ENCODE measurements around the gene HOXB13. TPM values are rescaled to one million over a fixed set of nuclear protein-coding genes. Genes with fewer than 3 reads are reported as not detected.

Gene HOXB13
- total and polyA plus RNA-seq, 2 experiments from 2014 or later = not detected

- no peak for TF ChIP-seq REST (IDR thresholded peaks at IDR 0.05; ENCODE audit: unreplicated experiment)
- no peak for TF ChIP-seq STAT1 (IDR thresholded peaks at IDR 0.05; ENCODE audit: unreplicated experiment)
Observed at GRCh38 chr17:48715496-48716399, 12.8 kb downstream of the HOXB13 start (continued).

- Histone ChIP-seq H2AFZ (no peak overlapping the region), H3F3A (replicated peaks; ENCODE audit: low read depth) (no peaks in the 10 kb centered on the region), H3K36me3 (ENCODE audit: insufficient read depth) (no peaks in the 10 kb centered on the region), H3K4me1 (ENCODE audit: insufficient read depth) (no peaks in the 10 kb centered on the region), H3K9me2 (ENCODE audit: insufficient read depth) (no peaks in the 10 kb centered on the region), H4K20me1 (replicated peaks; ENCODE audit: insufficient read depth) (no peaks in the 10 kb centered on the region; the same call in none of the 2 replicates), H3K79me2 (replicated peaks; ENCODE audit: insufficient read depth) (no peaks in the 10 kb centered on the region), H3K4me3 (no peak overlapping the region), H3K27me3 (ENCODE audit: insufficient read depth) (peaks cover 72% of the 10 kb centered on the region), H3K27ac (ENCODE audit: low read depth) (no peak overlapping the region), H3K4me2 (no peak overlapping the region)
- Mint-ChIP-seq H3K36me3 (ENCODE audit: low read depth) (no peaks in the 10 kb centered on the region), H3K4me3 (no peak overlapping the region), H3K9me3 (no peaks in the 10 kb centered on the region), H3K27me3 (ENCODE audit: insufficient read depth, low read depth, poor library complexity) (peaks cover 33% of the 10 kb centered on the region), H3K4me1 (peaks cover 7% of the 10 kb centered on the region; the same call in 2 of the 3 replicates), H3K27ac (no peak overlapping the region)
- ATAC-seq (no peak), DNase-seq (ENCODE audit: low spot score) (no peak)
- TF ChIP-seq POLR2AphosphoS5 (IDR thresholded peaks at IDR 0.05; ENCODE audit: low read depth) = no peak
- no peak for TF ChIP-seq CTCF (conservative IDR thresholded peaks at IDR 0.05; ENCODE audit: low read depth in 2 of 2)
- TF ChIP-seq ZNF331 (CRISPR knock-in tag; IDR thresholded peaks at IDR 0.05; ENCODE audit: low read depth) = no peak
- TF ChIP-seq NANOG (IDR thresholded peaks at IDR 0.05; ENCODE audit: borderline replicate concordance) = no peak
- TF ChIP-seq EZH2phosphoT487 (IDR thresholded peaks at IDR 0.05; ENCODE audit: unreplicated experiment) = no peak
- no peak for TF ChIP-seq ETS1 (IDR thresholded peaks at IDR 0.05)
- no peak for TF ChIP-seq ZNF462 (CRISPR knock-in tag; IDR thresholded peaks at IDR 0.05)
Observed at GRCh38 chr17:48711128-48711527, 17.4 kb downstream of the HOXB13 start.

Data from GM23338 (cell line).